Duodenal mucosa (tissue), 2 donors: ENCODE results near the gene ETV6.

Experiments used
- H3K27ac ChIP-seq: one replicate; pipeline ENCODE4 v1.7.0; 2013; ENCODE audit warnings: low read depth, low read length
- H3K27me3 ChIP-seq, 2 donors: one replicate each; pipeline ENCODE4 v1.7.0; 2013; ENCODE audit warnings: low read length in 2 of 2, control low read depth in 1 of 2; ENCODE audit not compliant: insufficient read depth in 2 of 2, control insufficient read depth in 1 of 2
- H3K36me3 ChIP-seq, 2 donors: one replicate each; pipeline ENCODE4 v1.7.0; 2013; ENCODE audit warnings: low read length in 2 of 2, control low read depth in 1 of 2; ENCODE audit not compliant: insufficient read depth in 2 of 2, control insufficient read depth in 1 of 2
- H3K4me1 ChIP-seq, 2 donors: one replicate each; pipeline ENCODE4 v1.7.0; 2013; ENCODE audit warnings: low read length in 2 of 2, control low read depth in 1 of 2; ENCODE audit not compliant: insufficient read depth in 2 of 2, control insufficient read depth in 1 of 2
- H3K4me3 ChIP-seq, 2 donors: one replicate each; pipeline ENCODE4 v1.7.0; 2013; ENCODE audit warnings: low read length in 2 of 2, low read depth in 1 of 2
- H3K9ac ChIP-seq, 2 donors: one replicate each; pipeline ENCODE4 v1.7.0; 2013; ENCODE audit warnings: low read length in 2 of 2, low read depth in 1 of 2
- H3K9me3 ChIP-seq, 2 donors: one replicate each; pipeline ENCODE4 v1.7.0; 2013; ENCODE audit warnings: low read length in 2 of 2, control low read depth in 1 of 2; ENCODE audit not compliant: control insufficient read depth in 1 of 2

ETV6 gene

DNA sequence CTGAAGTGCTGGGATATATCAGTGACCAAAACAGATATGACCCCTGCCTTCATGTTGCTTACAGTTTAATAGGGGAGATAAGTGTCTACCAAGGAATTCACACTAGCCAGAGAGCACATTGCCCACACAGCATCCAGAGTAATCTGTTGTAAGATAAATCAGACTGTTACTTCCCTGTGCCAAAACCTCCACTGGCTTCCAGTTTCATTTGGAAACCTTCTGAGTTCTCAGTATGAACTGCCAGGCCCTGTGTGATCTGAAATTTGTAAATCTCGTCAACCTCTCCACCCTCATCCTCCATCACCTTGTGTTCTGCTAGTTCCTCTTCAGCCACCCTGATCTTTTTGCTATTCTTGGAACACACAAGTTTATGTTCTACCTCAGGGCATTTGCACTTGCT lies 154.7 kb downstream of the ETV6 start:
- no peaks in the 10 kb centered on the region for H3K9me3 ChIP-seq
- H3K36me3 ChIP-seq: peaks cover 0 to 3% of the 10 kb centered on the region in 2 donors
- H3K4me1 ChIP-seq: peaks cover 0 to 8% of the 10 kb centered on the region in 2 donors
- no peaks in the 10 kb centered on the region for H3K27me3 ChIP-seq
- no peak overlapping the region for H3K27ac ChIP-seq
- H3K4me3 ChIP-seq: no peak overlapping the region
- H3K9ac ChIP-seq: no peak overlapping the region

DNA sequence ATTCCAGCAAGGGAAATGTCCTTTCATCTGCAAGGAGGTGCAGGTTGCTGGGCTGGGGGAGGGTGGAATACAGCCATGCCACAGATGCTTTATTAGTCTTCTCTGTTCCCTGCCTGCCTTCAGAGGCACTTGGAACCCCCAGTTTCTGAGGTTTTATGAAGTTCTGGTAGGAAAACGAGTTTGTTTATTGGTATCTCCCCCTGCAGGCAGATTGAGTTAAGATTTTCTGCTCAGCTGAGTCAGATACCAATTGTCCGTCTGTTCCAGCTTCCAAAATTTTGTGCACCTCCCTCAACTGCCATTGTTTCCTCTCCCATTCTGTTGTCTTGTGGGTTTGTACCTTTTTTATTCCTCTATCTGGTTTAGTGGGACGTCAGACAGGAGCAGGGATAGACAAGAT lies 155.6 kb downstream of the ETV6 start:
- Histone ChIP-seq H3K27ac (no peak overlapping the region), H3K4me3 (no peak overlapping the region), H3K27me3 (no peaks in the 10 kb centered on the region)

DNA sequence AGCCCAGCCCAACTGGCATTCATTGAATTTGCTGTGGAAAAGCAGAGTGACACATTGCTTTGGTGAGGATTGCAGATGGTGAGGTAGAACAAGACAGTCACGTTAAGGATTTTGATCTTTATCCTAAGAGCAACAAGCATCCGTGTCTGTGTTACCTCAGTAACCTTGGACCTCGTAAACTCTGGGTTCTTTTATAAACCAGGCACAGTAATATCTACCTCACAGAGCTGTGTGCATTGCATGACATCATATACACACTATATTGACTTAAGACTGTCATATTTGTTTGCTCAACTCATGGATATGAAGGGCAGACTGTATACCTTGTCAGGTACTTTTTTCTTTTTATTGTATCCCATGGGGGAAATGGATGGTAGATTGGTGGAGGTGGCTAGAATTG lies 156.2 kb downstream of the ETV6 start:
- Histone ChIP-seq H3K36me3 (peaks cover 0 to 3% of the 10 kb centered on the region in 2 donors), H3K9me3 (no peaks in the 10 kb centered on the region), H3K27me3 (no peaks in the 10 kb centered on the region), H3K9ac (no peak overlapping the region), H3K4me3 (no peak overlapping the region), H3K27ac (no peak overlapping the region), H3K4me1 (peaks cover 0 to 7% of the 10 kb centered on the region in 2 donors)

More for the DNA sequence above, 155.6 kb downstream of the ETV6 start:
- H3K4me1 ChIP-seq: peaks cover 0 to 7% of the 10 kb centered on the region in 2 donors
- no peaks in the 10 kb centered on the region for H3K9me3 ChIP-seq
- peaks cover 0 to 3% of the 10 kb centered on the region in 2 donors for H3K36me3 ChIP-seq
- H3K9ac ChIP-seq: no peak overlapping the region

DNA sequence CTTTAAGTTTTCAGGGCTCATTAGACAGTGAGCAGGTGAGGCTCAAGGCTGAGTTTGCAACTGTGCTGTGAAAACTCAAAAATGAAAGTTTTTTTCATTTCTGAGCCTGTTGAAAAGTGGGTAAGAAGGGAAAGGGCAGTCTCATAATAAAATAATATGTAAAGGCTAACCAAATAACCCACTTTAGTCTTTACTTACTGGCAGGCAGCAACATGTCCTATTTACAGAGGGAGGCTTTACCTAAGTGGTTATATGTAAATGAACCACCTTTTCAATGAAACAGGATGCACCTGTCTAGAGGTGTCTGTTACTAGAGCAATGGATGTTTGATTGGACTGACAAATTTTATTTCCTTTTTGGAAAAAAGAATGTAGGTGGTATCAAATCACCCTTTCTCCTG lies 158.0 kb downstream of the ETV6 start:
- Histone ChIP-seq H3K27me3 (no peaks in the 10 kb centered on the region), H3K9me3 (no peaks in the 10 kb centered on the region), H3K4me1 (peaks cover 5 to 20% of the 10 kb centered on the region in 2 donors), H3K9ac (no peak overlapping the region), H3K4me3 (no peak overlapping the region), H3K36me3 (no peaks in the 10 kb centered on the region), H3K27ac (no peak overlapping the region)

DNA sequence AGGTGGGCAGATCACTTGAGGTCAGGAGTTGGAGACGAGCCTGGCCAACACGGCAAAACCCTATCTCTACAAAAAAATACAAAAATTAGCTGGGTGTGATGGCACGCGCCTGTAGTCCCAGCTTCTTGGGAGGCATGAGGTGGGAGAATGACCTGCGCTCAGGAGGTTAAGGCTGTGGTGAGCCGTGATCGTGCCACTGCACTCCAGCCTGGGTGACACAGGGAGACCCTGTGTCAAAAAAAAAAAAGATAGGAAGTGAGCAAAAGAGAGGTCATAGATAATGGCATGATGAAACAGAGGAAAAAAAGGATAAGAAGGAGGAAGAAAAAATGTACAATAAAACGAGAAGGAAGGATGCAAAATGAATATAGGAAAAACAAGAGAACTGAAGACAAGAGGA lies 159.5 kb downstream of the ETV6 start:
- peaks cover 14 to 33% of the 10 kb centered on the region in 2 donors for H3K4me1 ChIP-seq
- no peak overlapping the region for H3K9ac ChIP-seq
- H3K27me3 ChIP-seq: no peaks in the 10 kb centered on the region
- no peak overlapping the region for H3K4me3 ChIP-seq
- no peak overlapping the region for H3K27ac ChIP-seq
- H3K36me3 ChIP-seq: no peaks in the 10 kb centered on the region
- H3K9me3 ChIP-seq: no peaks in the 10 kb centered on the region

DNA sequence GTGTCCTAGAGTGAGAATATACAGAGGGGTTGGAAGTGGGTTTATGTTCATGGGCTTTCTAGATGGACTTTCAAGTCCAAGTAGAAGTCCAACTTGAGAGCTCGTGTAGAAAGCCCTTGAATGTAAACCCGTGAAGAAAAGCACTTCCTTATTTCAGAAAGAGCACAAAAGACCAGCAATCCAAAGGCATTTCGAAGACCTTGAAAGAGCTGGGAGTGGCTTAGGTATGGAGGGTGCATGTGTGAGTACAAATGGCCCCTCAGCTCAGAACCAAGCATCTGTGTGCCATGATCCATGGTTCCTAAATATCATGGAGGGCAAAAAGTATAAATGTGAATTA lies 160.7 kb downstream of the ETV6 start:
- H3K27ac ChIP-seq: no peak overlapping the region
- H3K27me3 ChIP-seq: no peaks in the 10 kb centered on the region
- no peak overlapping the region for H3K4me3 ChIP-seq
- H3K4me1 ChIP-seq: peaks cover 14 to 27% of the 10 kb centered on the region in 2 donors
- no peak overlapping the region for H3K9ac ChIP-seq
- no peaks in the 10 kb centered on the region for H3K36me3 ChIP-seq
- H3K9me3 ChIP-seq: no peaks in the 10 kb centered on the region

DNA sequence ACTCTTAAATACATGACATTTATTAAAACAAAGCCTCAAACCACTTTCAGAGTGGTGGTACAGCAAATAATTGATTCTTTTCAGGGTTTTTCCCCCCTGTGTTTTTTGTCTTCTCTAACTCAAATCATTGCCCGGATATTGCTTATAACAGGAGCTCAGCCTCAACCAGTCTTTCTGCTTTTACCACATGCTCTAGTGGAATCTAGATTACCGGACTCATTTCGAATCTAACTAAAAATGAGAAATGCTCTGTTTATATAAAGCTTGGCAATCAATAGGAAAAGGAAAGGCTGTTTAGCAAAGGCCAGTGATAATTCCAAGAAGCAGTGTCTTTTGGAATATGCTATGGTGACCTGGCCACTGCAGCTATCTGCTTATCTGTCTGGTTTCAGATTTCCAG lies 161.5 kb downstream of the ETV6 start:
- Histone ChIP-seq H3K4me1 (peaks cover 14 to 25% of the 10 kb centered on the region in 2 donors), H3K27ac (no peak overlapping the region), H3K27me3 (no peaks in the 10 kb centered on the region)

DNA sequence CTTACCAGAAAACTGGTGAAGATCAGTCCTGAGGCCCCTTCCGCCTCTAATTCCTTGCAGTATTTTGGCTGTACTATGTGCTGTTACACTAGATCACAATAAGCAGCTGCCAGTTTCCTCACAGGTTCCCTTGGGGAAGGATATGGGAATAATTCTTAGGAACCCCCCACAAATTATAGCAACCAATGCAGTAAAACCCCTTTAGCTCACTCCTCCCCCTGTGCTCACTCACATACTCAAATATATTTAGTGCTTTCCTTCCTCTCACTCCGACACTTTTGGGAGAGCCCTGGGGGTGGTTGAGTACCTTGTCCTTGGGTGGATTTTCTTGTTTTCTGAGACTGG lies 162.7 kb downstream of the ETV6 start:
- H3K4me1 ChIP-seq: peaks cover 14 to 25% of the 10 kb centered on the region in 2 donors
- H3K27ac ChIP-seq: no peak overlapping the region
- no peaks in the 10 kb centered on the region for H3K36me3 ChIP-seq
- no peaks in the 10 kb centered on the region for H3K27me3 ChIP-seq
- H3K9me3 ChIP-seq: no peaks in the 10 kb centered on the region
- H3K9ac ChIP-seq: peak overlapping the region in 1 of 2 donors; percentile 26
- H3K4me3 ChIP-seq: no peak overlapping the region

More for the DNA sequence above, 161.5 kb downstream of the ETV6 start:
- Histone ChIP-seq H3K9ac (no peak overlapping the region), H3K36me3 (no peaks in the 10 kb centered on the region), H3K9me3 (no peaks in the 10 kb centered on the region), H3K4me3 (no peak overlapping the region)

DNA sequence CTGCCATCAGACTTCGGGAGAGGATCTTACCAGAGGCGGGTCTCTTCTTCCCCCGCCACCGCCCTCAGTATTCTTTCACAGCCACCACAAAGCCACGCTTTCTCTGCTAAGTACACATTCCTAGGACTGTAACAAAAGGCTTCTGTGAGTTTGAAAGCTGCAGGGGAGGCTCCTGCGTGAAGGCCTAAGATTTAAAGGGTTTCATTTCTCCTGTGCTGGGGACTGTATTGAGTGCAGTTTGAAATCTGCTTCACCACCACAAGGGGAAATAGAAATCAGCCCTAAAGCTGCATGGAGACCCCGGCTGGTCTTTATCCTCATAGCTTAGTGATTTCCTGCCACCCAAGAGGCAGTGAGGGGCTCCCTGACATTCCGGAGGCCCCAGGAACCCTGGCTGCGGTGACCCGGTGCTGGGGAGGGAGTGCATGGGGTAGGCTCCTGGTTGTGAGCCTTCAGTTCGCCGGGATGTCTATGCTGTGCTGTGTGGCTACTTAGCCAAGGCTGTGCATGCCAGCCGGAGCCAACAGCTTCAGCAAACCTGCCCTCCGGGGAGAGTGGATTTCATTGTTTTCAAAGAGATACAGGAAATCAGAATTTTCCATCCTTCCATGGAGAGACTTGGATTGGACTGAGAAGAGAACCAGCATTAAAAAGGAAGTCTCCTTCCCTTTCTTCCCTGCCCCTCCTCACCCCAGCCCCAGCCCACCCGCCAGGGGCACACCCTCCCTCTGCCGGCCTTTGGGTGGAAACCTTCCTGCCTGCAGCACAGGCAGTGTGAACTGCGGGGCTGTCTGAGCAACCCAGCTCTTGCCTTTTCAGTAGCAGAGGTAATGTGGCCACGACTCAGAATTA lies 163.3 kb downstream of the ETV6 start:
- H3K4me1 ChIP-seq: peaks cover 14 to 25% of the 10 kb centered on the region in 2 donors
- no peaks in the 10 kb centered on the region for H3K9me3 ChIP-seq
- H3K36me3 ChIP-seq: no peaks in the 10 kb centered on the region
- H3K27ac ChIP-seq: peak overlapping the region; percentile 23
- H3K27me3 ChIP-seq: no peaks in the 10 kb centered on the region
- peak overlapping the region; percentile 8 to 27 for H3K4me3 ChIP-seq
- H3K9ac ChIP-seq: peak overlapping the region; percentile 15 to 26

DNA sequence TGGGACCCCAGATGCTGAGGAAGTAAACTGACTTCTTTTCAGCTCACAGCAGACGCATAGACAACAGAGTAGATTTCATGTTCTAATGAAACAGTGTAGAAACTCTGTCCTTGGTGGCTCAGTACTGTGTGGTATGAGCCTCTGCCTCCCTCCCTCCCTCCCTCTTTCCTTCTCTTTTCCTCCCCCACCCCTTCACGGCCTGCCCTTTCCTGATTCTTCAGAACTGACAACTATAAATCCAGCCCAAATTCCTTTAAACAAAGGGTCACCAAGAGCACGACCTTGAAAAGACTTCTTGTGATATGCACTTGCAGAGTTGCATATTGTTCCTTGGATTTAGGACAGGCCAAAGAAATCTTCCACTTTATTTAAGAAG lies 164.0 kb downstream of the ETV6 start:
- Histone ChIP-seq H3K4me1 (peaks cover 14 to 25% of the 10 kb centered on the region in 2 donors), H3K4me3 (no peak overlapping the region)

More for the DNA sequence above, 164.0 kb downstream of the ETV6 start:
- Histone ChIP-seq H3K9ac (no peak overlapping the region), H3K27me3 (no peaks in the 10 kb centered on the region), H3K9me3 (no peaks in the 10 kb centered on the region), H3K36me3 (no peaks in the 10 kb centered on the region), H3K27ac (no peak overlapping the region)
